SK-N-SH treated with all-trans-retinoic acid at 6 μM for 48 hours (cell line): ENCODE measurements around the gene R3HDM4.
A peak's percentile ranks its signal among the peaks of the same experiment; 100 is the strongest.

Experiments
- ATAC-seq: fragments of 200-7000 bp; cut with Tn5 transposase; 3 replicates; pipeline ENCODE4 v1.9.1; 2020; ENCODE audit warnings: mild to moderate bottlenecking, moderate library complexity
- ARNTL ChIP-seq: fragments of 450-650 bp; formaldehyde crosslinking; IDR thresholded peaks from 2 replicates; pipeline ENCODE4 v1.5.0; 2020; ENCODE audit warnings: low read depth, mild to moderate bottlenecking, moderate library complexity, borderline replicate concordance
- BACH2 ChIP-seq: fragments of 250-450 bp; sonication (Bioruptor Pico); IDR thresholded peaks from 2 replicates; pipeline ENCODE4 v1.9.0; 2021; ENCODE audit warnings: mild to moderate bottlenecking, borderline replicate concordance
- CSDC2 ChIP-seq: fragments of 250-450 bp; sonication (Bioruptor Pico); IDR thresholded peaks from 2 replicates; pipeline ENCODE4 v1.5.0; 2020; ENCODE audit warnings: mild to moderate bottlenecking, moderate library complexity
- ESRRG ChIP-seq: fragments of 250-450 bp; sonication (Bioruptor Pico); IDR thresholded peaks from 2 replicates; pipeline ENCODE4 v1.6.1; 2021; ENCODE audit warnings: mild to moderate bottlenecking
- GLIS3 ChIP-seq: fragments of 250-450 bp; sonication (Bioruptor Pico); IDR thresholded peaks from 2 replicates; pipeline ENCODE4 v1.5.0; 2020; ENCODE audit warnings: mild to moderate bottlenecking, moderate library complexity
- ISL1 ChIP-seq: fragments of 250-450 bp; sonication (Bioruptor Pico); IDR thresholded peaks from 2 replicates; pipeline ENCODE4 v2.1.2; 2022; ENCODE audit warnings: mild to moderate bottlenecking, moderate library complexity
- OSR1 ChIP-seq: fragments of 250-450 bp; sonication (Bioruptor Pico); IDR thresholded peaks from 2 replicates; pipeline ENCODE4 v1.8.0; 2022; ENCODE audit warnings: moderate library complexity, mild to moderate bottlenecking, inconsistent platforms
- PPARA ChIP-seq: fragments of 250-450 bp; sonication (Bioruptor Pico); IDR thresholded peaks from 2 replicates; pipeline ENCODE4 v1.5.0; 2020; ENCODE audit warnings: mild to moderate bottlenecking, borderline replicate concordance
- RARB ChIP-seq: fragments of 250-450 bp; sonication (Bioruptor Pico); IDR thresholded peaks from 2 replicates; pipeline ENCODE4 v1.8.0; 2021; ENCODE audit warnings: mild to moderate bottlenecking, moderate library complexity
- SNAI2 ChIP-seq: fragments of 250-450 bp; sonication (Bioruptor Pico); IDR thresholded peaks from 2 replicates; pipeline ENCODE4 v1.5.0; 2020; ENCODE audit warnings: mild to moderate bottlenecking, moderate library complexity
- TCF4 ChIP-seq: fragments of 250-450 bp; sonication (Bioruptor Pico); IDR thresholded peaks from 2 replicates; pipeline ENCODE4 v1.8.0; 2021; ENCODE audit warnings: mild to moderate bottlenecking, moderate library complexity, borderline replicate concordance
- TOX ChIP-seq: fragments of 250-450 bp; sonication (Bioruptor Pico); IDR thresholded peaks from 2 replicates; pipeline ENCODE4 v1.8.0; 2021; ENCODE audit warnings: mild to moderate bottlenecking, moderate library complexity, borderline replicate concordance
- ZC3H10 ChIP-seq: fragments of 250-450 bp; sonication (Bioruptor Pico); IDR thresholded peaks from 2 replicates; pipeline ENCODE4 v1.5.1; 2021; ENCODE audit warnings: mild to moderate bottlenecking, moderate library complexity
- ZFP3 ChIP-seq: fragments of 250-450 bp; sonication (Bioruptor Pico); IDR thresholded peaks from 2 replicates; pipeline ENCODE4 v1.5.0; 2020; ENCODE audit warnings: mild to moderate bottlenecking, moderate library complexity
- ZFP30 ChIP-seq: fragments of 450-650 bp; formaldehyde crosslinking; IDR thresholded peaks from 2 replicates; pipeline ENCODE4 v1.5.0; 2022; ENCODE audit warnings: mild to moderate bottlenecking, moderate library complexity
- ZNF565 ChIP-seq: fragments of 450-650 bp; formaldehyde crosslinking; conservative IDR thresholded peaks from 2 replicates; pipeline ENCODE4 v1.5.0; 2020; ENCODE audit warnings: low read depth, mild to moderate bottlenecking, moderate library complexity
- ZNF70 ChIP-seq: fragments of 450-650 bp; formaldehyde crosslinking; IDR thresholded peaks from 2 replicates; pipeline ENCODE4 v1.5.0; 2020; ENCODE audit warnings: mild to moderate bottlenecking, moderate library complexity
- ZNF8 ChIP-seq: fragments of 450-650 bp; formaldehyde crosslinking; IDR thresholded peaks from 2 replicates; pipeline ENCODE4 v1.5.0; 2020; ENCODE audit warnings: mild to moderate bottlenecking, moderate library complexity
- TF ChIP-seq, protein P1 (sequence below): fragments of 250-450 bp; sonication (Bioruptor Pico); IDR thresholded peaks from 2 replicates; pipeline ENCODE4 v1.5.1; 2020; ENCODE audit warnings: low read depth, mild to moderate bottlenecking, moderate library complexity
- TF ChIP-seq, protein P2 (sequence below): fragments of 250-450 bp; sonication (Bioruptor Pico); IDR thresholded peaks from 2 replicates; pipeline ENCODE4 v1.8.0; 2020; ENCODE audit warnings: mild to moderate bottlenecking, moderate library complexity, borderline replicate concordance
- TF ChIP-seq, protein P3 (sequence below): fragments of 250-450 bp; sonication (Bioruptor Pico); IDR thresholded peaks from 2 replicates; pipeline ENCODE4 v1.5.1; 2021; ENCODE audit warnings: mild to moderate bottlenecking, moderate library complexity
- TF ChIP-seq, protein P4 (sequence below): fragments of 250-450 bp; sonication (Bioruptor Pico); IDR thresholded peaks from 2 replicates; pipeline ENCODE4 v1.5.0; 2020; ENCODE audit warnings: mild to moderate bottlenecking, moderate library complexity

Gene R3HDM4

DNA sequence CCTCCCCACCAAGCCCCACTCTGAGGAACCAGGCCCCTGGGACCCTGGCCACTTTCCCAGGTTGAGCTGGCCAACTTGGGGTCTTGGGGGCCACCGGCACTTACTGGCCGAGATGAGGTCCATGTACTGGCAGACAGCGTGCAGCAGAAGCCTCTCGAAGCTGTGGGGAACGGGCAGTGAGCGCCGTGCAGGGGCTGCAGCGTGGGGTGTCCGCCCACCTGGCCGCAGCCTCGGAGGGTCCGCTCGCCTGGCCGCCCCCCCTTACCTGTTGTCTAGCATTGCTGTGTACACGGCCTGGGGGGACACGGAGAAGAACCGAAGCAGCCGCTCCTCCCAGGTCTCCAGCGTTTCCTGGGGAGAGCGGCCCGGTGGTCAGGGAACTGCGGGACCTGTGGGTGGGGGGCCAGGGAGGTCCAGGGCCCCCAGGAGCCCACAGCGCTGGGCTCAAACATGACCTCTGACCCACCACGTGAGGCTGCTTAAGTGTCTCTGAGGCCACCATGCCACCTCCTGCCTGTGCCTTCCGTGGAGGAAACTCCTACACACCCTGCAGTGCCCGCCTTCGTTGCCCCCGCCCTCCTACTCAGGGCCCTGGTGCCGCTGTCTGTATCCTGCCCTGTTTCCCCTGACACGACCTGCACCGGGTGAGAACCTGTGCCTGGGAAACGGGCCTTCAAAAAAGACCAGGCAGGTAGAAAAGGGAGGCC is 13.5 kb downstream of the R3HDM4 start:
- no peak for ATAC-seq
- TF ChIP-seq, protein P1, sequence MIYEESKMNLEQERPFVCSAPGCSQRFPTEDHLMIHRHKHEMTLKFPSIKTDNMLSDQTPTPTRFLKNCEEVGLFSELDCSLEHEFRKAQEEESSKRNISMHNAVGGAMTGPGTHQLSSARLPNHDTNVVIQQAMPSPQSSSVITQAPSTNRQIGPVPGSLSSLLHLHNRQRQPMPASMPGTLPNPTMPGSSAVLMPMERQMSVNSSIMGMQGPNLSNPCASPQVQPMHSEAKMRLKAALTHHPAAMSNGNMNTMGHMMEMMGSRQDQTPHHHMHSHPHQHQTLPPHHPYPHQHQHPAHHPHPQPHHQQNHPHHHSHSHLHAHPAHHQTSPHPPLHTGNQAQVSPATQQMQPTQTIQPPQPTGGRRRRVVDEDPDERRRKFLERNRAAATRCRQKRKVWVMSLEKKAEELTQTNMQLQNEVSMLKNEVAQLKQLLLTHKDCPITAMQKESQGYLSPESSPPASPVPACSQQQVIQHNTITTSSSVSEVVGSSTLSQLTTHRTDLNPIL (CRISPR knock-in tag): no peak
- no peak for TF ChIP-seq ARNTL (CRISPR knock-in tag)
- TF ChIP-seq TCF4 (CRISPR knock-in tag): no peak
- TF ChIP-seq OSR1 (CRISPR knock-in tag): no peak
- peak; percentile 98 for TF ChIP-seq ZFP3
- TF ChIP-seq, protein P2, sequence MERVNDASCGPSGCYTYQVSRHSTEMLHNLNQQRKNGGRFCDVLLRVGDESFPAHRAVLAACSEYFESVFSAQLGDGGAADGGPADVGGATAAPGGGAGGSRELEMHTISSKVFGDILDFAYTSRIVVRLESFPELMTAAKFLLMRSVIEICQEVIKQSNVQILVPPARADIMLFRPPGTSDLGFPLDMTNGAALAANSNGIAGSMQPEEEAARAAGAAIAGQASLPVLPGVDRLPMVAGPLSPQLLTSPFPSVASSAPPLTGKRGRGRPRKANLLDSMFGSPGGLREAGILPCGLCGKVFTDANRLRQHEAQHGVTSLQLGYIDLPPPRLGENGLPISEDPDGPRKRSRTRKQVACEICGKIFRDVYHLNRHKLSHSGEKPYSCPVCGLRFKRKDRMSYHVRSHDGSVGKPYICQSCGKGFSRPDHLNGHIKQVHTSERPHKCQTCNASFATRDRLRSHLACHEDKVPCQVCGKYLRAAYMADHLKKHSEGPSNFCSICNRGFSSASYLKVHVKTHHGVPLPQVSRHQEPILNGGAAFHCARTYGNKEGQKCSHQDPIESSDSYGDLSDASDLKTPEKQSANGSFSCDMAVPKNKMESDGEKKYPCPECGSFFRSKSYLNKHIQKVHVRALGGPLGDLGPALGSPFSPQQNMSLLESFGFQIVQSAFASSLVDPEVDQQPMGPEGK (CRISPR knock-in tag): no peak
- TF ChIP-seq ISL1 (CRISPR knock-in tag): no peak
- TF ChIP-seq, all 23 proteins: peak for 1

DNA sequence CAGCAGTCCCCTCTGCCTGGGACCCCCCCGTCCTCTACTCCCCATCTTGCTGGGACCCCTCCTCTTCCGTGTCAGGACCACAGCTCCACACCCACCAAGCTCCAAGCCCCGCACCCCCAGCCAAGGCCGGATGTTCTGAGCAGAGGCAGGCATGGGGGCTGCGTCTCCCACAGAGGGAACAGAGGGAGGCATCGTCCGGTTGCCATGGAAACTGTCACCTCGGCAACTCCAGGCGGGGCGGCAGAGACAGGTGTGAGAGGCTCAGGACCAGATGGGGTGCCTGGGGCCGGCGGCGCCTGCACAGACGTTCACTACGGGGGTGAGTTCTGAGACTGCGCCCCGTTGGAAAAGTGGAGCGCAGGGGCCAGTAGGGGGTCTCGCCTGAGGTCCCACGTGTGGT is 14.4 kb downstream of the R3HDM4 start:
- ATAC-seq: no peak

DNA sequence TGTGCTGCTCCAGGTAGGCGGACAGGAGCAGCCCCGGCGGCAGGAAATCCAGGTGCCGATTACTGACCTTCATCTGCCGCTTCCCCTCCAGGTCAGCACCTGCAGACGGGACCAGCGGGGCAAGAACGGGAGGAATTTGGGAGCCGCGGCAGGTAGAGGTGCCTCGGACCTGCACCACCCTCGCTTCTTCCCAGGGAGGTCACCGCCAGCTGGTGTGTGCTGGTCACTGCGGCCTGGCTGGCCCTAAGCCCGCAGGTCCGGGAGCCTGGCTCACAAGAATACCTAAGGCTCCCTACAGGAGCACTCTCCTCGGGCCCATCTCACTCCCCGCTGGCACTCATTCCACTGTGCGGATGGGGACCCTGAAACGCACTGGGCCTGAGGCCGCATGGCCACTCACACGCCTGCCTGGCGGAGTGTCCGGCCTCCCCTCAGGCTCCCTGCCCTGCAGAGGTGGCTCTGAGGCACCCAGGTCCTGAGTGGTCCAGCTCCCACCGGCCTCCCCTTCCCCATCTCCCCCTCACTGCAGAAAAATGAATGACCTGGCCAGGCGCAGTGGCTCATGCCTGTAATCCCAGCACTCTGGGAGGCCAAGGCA is 15.5 kb downstream of the R3HDM4 start:
- no peak for TF ChIP-seq ZNF70 (CRISPR knock-in tag)
- no peak for TF ChIP-seq TOX
- no peak for TF ChIP-seq SNAI2 (CRISPR knock-in tag)
- TF ChIP-seq, protein P3, sequence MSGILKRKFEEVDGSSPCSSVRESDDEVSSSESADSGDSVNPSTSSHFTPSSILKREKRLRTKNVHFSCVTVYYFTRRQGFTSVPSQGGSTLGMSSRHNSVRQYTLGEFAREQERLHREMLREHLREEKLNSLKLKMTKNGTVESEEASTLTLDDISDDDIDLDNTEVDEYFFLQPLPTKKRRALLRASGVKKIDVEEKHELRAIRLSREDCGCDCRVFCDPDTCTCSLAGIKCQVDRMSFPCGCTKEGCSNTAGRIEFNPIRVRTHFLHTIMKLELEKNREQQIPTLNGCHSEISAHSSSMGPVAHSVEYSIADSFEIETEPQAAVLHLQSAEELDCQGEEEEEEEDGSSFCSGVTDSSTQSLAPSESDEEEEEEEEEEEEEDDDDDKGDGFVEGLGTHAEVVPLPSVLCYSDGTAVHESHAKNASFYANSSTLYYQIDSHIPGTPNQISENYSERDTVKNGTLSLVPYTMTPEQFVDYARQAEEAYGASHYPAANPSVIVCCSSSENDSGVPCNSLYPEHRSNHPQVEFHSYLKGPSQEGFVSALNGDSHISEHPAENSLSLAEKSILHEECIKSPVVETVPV: no peak
- TF ChIP-seq RARB (CRISPR knock-in tag): no peak
- TF ChIP-seq ISL1 (CRISPR knock-in tag): no peak
- TF ChIP-seq, all 23 proteins: peak for 0

More for the DNA sequence above, 14.4 kb downstream of the R3HDM4 start:
- TF ChIP-seq GLIS3 (no peak), PPARA (no peak), TOX (no peak), ZNF8 (no peak), SNAI2 (CRISPR knock-in tag) (no peak), ARNTL (CRISPR knock-in tag) (no peak), TCF4 (CRISPR knock-in tag) (no peak), CSDC2 (CRISPR knock-in tag) (no peak), ISL1 (CRISPR knock-in tag) (no peak), ZFP30 (CRISPR knock-in tag) (no peak), ESRRG (CRISPR knock-in tag) (no peak), RARB (CRISPR knock-in tag) (no peak), BACH2 (CRISPR knock-in tag) (no peak), ZC3H10 (no peak)
- TF ChIP-seq, protein P3: no peak
- TF ChIP-seq, protein P2 (CRISPR knock-in tag): no peak

DNA sequence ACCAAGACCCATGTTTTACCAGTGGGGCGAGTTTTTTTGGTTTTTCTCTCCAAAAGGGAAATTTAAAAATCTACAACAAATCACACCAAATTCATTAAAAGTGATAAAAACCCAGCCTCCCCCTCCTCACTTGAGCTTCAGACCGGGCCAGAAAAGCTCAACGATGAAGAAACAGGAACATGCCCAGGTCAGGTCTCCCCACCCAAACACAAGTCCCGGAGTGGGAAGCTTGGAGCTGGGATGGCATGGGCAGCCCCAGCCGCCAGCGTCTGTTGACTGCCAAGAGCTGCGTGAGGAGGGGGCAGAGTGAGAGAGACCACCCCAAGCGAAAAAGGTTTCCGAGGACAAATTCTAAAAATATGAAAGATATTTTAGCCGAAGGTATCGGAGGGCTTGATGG is 16.0 kb downstream of the R3HDM4 start:
- TF ChIP-seq ZFP3 (no peak), ZNF8 (no peak), ZNF565 (CRISPR knock-in tag) (no peak), ISL1 (CRISPR knock-in tag) (no peak)
- TF ChIP-seq, protein P4, sequence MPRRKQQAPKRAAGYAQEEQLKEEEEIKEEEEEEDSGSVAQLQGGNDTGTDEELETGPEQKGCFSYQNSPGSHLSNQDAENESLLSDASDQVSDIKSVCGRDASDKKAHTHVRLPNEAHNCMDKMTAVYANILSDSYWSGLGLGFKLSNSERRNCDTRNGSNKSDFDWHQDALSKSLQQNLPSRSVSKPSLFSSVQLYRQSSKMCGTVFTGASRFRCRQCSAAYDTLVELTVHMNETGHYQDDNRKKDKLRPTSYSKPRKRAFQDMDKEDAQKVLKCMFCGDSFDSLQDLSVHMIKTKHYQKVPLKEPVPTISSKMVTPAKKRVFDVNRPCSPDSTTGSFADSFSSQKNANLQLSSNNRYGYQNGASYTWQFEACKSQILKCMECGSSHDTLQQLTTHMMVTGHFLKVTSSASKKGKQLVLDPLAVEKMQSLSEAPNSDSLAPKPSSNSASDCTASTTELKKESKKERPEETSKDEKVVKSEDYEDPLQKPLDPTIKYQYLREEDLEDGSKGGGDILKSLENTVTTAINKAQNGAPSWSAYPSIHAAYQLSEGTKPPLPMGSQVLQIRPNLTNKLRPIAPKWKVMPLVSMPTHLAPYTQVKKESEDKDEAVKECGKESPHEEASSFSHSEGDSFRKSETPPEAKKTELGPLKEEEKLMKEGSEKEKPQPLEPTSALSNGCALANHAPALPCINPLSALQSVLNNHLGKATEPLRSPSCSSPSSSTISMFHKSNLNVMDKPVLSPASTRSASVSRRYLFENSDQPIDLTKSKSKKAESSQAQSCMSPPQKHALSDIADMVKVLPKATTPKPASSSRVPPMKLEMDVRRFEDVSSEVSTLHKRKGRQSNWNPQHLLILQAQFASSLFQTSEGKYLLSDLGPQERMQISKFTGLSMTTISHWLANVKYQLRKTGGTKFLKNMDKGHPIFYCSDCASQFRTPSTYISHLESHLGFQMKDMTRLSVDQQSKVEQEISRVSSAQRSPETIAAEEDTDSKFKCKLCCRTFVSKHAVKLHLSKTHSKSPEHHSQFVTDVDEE (CRISPR knock-in tag): no peak
- TF ChIP-seq, protein P1 (CRISPR knock-in tag): no peak
- ATAC-seq: no peak

More for the DNA sequence above, 15.5 kb downstream of the R3HDM4 start:
- no peak for ATAC-seq
